Loucy (cell line): Measurements from ENCODE around the gene CHI3L1.

Experiments used
- EZH2phosphoT487 ChIP-seq: fragments of 200-600 bp; IDR thresholded peaks from 2 replicates; pipeline ENCODE4 v1.6.1; 2018; ENCODE audit warnings: antibody characterized with exemption, mild to moderate bottlenecking, moderate library complexity, borderline replicate concordance
- TF ChIP-seq, protein P1 (sequence below): fragments of 200-600 bp; sonication (generic); conservative IDR thresholded peaks from 2 replicates; pipeline ENCODE4 v1.5.1; 2014; ENCODE audit warnings: mild to moderate bottlenecking, antibody characterized with exemption, low read length

DNA sequence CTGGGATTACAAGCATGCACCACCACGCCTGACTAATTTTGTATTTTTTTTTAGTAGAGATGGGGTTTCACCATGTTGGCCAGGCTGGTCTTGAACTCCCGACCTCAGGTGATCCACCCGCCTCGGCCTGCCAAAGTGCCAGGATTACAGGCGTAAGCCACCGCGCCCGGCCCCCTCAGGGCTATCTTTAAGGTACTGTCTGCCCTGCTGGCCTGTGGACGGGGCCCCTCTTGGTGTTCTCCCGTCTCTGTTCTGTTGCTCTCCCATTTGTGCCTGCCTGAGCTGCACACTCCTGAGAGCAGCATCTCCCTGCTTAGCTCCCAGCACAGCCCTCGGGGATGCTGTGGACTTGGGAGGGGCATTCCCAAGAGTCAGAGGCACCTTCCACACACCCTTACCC, 24.8 kb downstream of the CHI3L1 start:
- TF ChIP-seq, protein P1, sequence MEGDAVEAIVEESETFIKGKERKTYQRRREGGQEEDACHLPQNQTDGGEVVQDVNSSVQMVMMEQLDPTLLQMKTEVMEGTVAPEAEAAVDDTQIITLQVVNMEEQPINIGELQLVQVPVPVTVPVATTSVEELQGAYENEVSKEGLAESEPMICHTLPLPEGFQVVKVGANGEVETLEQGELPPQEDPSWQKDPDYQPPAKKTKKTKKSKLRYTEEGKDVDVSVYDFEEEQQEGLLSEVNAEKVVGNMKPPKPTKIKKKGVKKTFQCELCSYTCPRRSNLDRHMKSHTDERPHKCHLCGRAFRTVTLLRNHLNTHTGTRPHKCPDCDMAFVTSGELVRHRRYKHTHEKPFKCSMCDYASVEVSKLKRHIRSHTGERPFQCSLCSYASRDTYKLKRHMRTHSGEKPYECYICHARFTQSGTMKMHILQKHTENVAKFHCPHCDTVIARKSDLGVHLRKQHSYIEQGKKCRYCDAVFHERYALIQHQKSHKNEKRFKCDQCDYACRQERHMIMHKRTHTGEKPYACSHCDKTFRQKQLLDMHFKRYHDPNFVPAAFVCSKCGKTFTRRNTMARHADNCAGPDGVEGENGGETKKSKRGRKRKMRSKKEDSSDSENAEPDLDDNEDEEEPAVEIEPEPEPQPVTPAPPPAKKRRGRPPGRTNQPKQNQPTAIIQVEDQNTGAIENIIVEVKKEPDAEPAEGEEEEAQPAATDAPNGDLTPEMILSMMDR: no peak
- no peak for TF ChIP-seq EZH2phosphoT487
